ENCODE results near the gene PLEKHG2. TPM values are rescaled to one million over a fixed set of nuclear protein-coding genes. Genes with fewer than 3 reads are reported as not detected.

PLEKHG2 gene
- total RNA-seq, 1 donor from 2014 or later = 14.1 TPM

GRCh38 chr19:39470724-39471339 is 58.4 kb downstream of the PLEKHG2 start:
- Histone ChIP-seq H3K4me3 (no peak overlapping the region), H3K9me3 (replicated peaks) (no peaks in the 10 kb centered on the region), H3K4me1 (peaks cover 6% of the 10 kb centered on the region), H3K27ac (replicated peaks) (no peak overlapping the region), H3K36me3 (peaks cover 98% of the 10 kb centered on the region), H3K27me3 (ENCODE audit: low read depth) (no peaks in the 10 kb centered on the region)
- intact Hi-C loops (cut with micrococcal nuclease) = no loop called here
- TF ChIP-seq CTCF (IDR thresholded peaks at IDR 0.05; ENCODE audit: borderline replicate concordance) = no peak
- DNase-seq = no peak

DNA sequence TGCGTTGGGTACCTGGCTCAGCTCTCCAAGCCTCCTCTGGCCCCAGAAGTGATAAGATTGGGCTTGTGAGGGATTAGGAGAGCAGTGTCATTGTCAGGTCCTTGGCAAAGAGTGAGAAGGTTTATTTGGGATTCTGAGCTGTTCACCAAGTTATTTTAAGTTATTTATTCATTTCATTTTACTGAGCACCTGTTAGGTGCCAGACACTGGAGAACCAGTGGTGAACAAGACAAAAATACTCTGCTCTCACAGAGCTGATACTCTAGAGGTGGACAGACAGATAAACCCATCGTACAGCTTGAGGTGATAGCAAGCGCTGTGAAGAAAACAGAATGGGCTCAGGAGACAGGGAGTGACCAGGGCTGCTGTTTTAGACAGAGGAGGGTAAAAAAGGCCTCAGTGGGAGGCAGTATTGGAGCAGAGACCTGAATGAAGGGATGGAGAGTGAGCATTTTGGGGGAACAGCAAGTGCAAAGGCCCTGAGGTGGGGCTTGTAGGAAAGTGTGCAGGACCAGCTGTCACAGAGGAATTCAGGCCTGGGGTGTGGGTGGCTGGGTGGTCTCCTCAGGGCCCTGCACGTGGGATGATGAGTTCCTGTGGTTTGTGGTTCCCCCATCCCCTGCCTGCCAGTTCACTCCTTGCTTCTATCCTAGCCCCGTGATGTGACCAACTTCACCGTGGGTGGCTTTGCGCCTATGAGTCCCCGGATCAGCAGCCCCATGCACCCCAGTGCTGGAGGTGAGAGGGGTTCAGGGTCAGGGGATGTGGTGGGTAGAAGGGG is 59.5 kb downstream of the PLEKHG2 start:
- intact Hi-C loops (cut with micrococcal nuclease) = no loop called here
- Histone ChIP-seq H3K9me3 (replicated peaks) (no peaks in the 10 kb centered on the region), H3K36me3 (peaks cover 93% of the 10 kb centered on the region), H3K4me1 (peaks cover 11% of the 10 kb centered on the region), H3K27me3 (ENCODE audit: low read depth) (no peaks in the 10 kb centered on the region), H3K4me3 (no peak overlapping the region), H3K27ac (replicated peaks) (no peak overlapping the region)
- TF ChIP-seq CTCF (IDR thresholded peaks at IDR 0.05; ENCODE audit: borderline replicate concordance) = no peak
- no peak for DNase-seq

DNA sequence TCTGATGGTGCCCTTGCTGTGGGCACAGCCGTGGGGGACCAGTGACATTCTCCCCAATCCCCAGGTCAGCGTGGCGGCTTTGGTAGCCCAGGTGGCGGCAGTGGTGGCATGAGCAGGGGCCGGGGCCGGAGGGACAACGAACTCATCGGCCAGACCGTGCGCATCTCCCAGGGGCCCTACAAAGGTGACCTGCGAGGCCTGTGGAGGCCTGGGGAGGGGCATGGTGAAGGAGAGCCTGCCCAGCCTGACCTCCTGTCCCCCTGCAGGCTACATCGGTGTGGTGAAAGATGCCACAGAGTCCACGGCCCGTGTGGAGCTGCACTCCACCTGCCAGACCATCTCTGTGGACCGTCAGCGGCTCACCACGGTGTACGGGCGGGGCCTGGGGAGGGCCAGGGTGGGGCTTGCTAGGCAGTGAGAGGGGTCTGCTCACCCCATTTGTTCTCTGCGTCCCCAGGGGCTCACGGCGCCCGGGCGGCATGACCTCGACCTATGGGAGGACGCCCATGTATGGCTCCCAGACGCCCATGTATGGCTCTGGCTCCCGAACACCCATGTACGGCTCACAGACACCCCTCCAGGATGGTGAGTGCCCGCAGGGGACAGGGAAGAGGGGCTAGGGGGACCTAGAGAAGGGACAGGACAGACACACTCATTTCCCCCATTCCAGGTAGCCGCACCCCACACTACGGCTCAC is 60.4 kb downstream of the PLEKHG2 start:
- Histone ChIP-seq H3K4me3 (no peak overlapping the region), H3K27ac (replicated peaks) (no peak overlapping the region), H3K4me1 (peaks cover 11% of the 10 kb centered on the region), H3K9me3 (replicated peaks) (no peaks in the 10 kb centered on the region), H3K27me3 (ENCODE audit: low read depth) (no peaks in the 10 kb centered on the region), H3K36me3 (peaks cover 83% of the 10 kb centered on the region)
- intact Hi-C loops (cut with micrococcal nuclease) = no loop called here
- no peak for DNase-seq
- TF ChIP-seq CTCF (IDR thresholded peaks at IDR 0.05; ENCODE audit: borderline replicate concordance) = no peak

- Histone ChIP-seq H3K27ac (replicated peaks) (no peak overlapping the region), H3K36me3 (peaks cover 77% of the 10 kb centered on the region), H3K9me3 (replicated peaks) (no peaks in the 10 kb centered on the region), H3K4me1 (peaks cover 11% of the 10 kb centered on the region), H3K27me3 (ENCODE audit: low read depth) (no peaks in the 10 kb centered on the region), H3K4me3 (no peak overlapping the region)
- no peak for DNase-seq
- no peak for TF ChIP-seq CTCF (IDR thresholded peaks at IDR 0.05; ENCODE audit: borderline replicate concordance)
- intact Hi-C loops (cut with micrococcal nuclease) = no loop called here
These were observed 61.0 kb downstream of the PLEKHG2 start for GRCh38 chr19:39473443-39473960.

DNA sequence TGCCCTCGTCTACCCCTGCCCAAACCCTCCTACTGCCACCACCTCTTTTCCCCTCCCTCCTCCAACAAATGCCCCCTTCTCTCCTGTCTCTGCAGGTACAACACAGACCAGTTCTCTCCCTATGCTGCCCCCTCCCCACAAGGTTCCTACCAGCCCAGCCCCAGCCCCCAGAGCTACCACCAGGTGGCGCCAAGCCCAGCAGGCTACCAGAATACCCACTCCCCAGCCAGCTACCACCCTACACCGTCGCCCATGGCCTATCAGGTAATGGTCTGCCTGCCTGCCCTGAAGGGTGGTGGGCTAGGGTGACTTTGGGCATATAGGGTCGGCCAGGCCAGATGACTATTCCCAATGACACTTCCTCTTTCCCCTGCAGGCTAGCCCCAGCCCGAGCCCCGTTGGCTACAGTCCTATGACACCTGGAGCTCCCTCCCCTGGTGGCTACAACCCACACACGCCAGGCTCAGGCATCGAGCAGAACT is 61.7 kb downstream of the PLEKHG2 start:
- Histone ChIP-seq H3K36me3 (peaks cover 71% of the 10 kb centered on the region), H3K27ac (replicated peaks) (no peak overlapping the region)
- peak; percentile 58 for DNase-seq

More for the DNA sequence above, 61.7 kb downstream of the PLEKHG2 start:
- H3K4me3 ChIP-seq = no peak overlapping the region
- intact Hi-C loops (cut with micrococcal nuclease) = no loop called here
- peak; percentile 84 for TF ChIP-seq CTCF (IDR thresholded peaks at IDR 0.05; ENCODE audit: borderline replicate concordance)
- no peaks in the 10 kb centered on the region for H3K9me3 ChIP-seq (replicated peaks)
- H3K4me1 ChIP-seq = peaks cover 11% of the 10 kb centered on the region
- no peaks in the 10 kb centered on the region for H3K27me3 ChIP-seq (ENCODE audit: low read depth)

Measured in left ventricle myocardium inferior (tissue), 1 donor.